ENCODE data around the gene DAAM1.

The DAAM1 gene

GRCh38 chr14:59389936-59390335 lies 201.5 kb downstream of the DAAM1 start:
- DNase-seq, result no peak

- DNase-seq, result no peak
Measured at GRCh38 chr14:59391388-59391787, 202.9 kb downstream of the DAAM1 start.

- DNase-seq, result no peak
Measured at GRCh38 chr14:59394268-59394667, 205.8 kb downstream of the DAAM1 start.

GRCh38 chr14:59395672-59396071 lies 207.2 kb downstream of the DAAM1 start:
- no peak for DNase-seq

GRCh38 chr14:59398841-59399240 lies 210.4 kb downstream of the DAAM1 start:
- no peak for DNase-seq

- no peak for DNase-seq
Measured at GRCh38 chr14:59406454-59407245, 218.2 kb downstream of the DAAM1 start.

- DNase-seq, result no peak
Measured at GRCh38 chr14:59407246-59408010, 219.0 kb downstream of the DAAM1 start.

GRCh38 chr14:59415836-59416602 lies 227.6 kb downstream of the DAAM1 start:
- DNase-seq, result no peak

- no peak for DNase-seq
Measured at GRCh38 chr14:59417311-59417710, 228.8 kb downstream of the DAAM1 start.

- no peak for DNase-seq
Measured at GRCh38 chr14:59419303-59419702, 230.8 kb downstream of the DAAM1 start.

Measured in stimulated activated CD4-positive, alpha-beta T cell treated with anti-CD3 and anti-CD28 coated beads, Interleukin-4, amount 100 ng/mL, for 1 hour (primary cell).